GM11168 (cell line): ENCODE measurements around the gene RHBDL1.
"Not testable (repeated sequence)": the region's sequence is repeated elsewhere in the genome, so short reads cannot be mapped to it uniquely, and the experiment has no call there.

Experiments
- in situ Hi-C: fragments of 300-500 bp; cut with MboI; formaldehyde crosslinking; loops from one replicate; pipeline ENCODE4 v1.12.0; 2022; ENCODE audit warnings: low sequenced_read_pairs; ENCODE audit not compliant: unreplicated experiment

RHBDL1 gene

DNA sequence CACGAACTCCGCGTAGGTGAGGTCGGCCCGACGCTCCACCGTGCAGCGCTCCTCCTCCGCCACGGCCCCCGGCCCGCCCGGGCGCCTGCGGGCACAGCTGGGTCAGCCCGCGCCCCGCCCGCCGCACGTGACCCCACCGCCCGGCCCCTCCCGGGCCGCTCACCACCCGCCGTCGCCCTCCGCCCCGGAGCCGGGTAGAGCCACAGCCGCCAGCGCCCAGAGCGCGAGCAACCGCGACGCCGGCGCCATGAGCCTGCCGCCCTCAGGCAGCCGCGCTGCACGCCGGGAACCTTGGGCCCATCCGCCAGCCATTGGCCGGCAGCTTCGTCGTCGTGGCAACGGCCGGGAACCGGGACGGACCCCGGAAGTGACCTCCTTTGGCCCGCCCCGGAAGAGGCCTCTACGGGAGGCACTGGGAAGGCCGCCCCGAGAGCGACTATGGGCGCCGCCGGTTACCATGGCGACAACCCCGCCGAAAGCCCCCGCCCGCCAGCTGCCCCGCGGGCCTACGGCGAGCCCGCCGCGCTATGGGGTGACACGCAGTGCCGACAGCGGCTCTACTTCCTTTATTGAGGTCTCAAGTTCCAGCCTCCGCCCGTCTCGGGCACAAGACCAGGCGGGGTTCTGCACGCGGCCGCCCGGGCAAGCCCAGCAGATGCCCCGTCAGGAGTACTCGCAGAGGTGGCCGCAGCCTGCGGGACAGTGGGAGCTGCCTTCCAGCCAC lies 8.8 kb downstream of the RHBDL1 start, which contains the start of gene JMJD8:
JMJD8 (minus strand) TSS at position 264 of the 724 bp plus-strand sequence; CDS start at position 249, 15 bp downstream.
- in situ Hi-C loops: no loop called here

DNA sequence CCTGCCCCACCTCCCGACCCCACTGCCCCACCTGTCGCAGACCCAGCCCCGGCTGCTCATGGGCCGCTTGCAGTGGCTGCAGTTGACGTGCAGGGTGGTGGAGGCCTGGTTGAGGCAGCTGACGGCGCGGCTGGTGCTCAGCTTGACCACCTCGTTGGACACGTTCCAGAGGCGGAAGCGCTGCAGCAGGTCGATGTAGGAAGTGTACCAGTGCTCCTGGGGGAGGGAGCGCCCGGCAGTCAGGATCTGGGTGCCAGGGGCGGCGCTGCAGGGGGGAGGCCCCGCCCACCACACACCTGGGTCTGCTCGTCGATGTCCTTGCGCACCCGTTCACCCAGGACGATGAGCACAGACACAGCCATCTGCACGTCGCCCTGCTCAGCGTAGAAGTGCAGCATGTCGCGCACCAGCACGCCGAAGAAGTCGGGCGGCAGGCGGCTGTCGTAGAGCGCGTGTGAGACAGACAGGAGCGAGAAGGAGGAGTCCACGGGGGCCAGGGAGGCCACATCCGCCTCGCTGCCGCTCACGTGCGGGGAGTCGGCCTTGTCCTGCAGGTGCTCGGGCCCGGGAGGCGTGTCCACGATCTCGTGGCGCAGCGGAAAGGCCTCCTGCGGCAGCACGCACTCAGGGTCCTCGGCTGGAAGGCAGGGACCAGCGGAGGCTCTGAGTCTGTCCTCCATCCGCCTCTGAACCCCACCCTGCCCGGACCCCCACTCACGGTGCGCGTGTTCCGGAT lies 9.7 kb downstream of the RHBDL1 start:
- in situ Hi-C loops: no loop called here

DNA sequence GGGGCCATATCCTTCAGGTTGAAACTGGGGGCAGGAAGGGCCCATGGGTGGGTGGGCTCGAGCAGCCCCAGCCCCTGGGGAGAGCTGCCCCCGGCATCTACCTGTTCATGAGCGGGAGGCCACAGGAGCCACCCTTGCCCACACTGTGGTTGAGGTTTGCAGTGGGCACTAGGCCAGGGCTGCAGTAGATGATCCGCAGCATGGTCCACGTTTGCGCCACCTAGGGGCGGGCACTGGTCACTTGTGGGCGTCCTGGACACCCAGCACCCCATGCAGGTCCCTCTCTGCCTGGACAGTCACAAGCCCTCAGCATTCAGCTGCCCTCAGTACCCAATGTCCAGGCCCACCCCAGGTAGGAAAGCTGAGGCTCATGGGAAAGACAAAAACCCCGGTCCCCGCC lies 10.5 kb downstream of the RHBDL1 start:
- in situ Hi-C loops: no loop called here

DNA sequence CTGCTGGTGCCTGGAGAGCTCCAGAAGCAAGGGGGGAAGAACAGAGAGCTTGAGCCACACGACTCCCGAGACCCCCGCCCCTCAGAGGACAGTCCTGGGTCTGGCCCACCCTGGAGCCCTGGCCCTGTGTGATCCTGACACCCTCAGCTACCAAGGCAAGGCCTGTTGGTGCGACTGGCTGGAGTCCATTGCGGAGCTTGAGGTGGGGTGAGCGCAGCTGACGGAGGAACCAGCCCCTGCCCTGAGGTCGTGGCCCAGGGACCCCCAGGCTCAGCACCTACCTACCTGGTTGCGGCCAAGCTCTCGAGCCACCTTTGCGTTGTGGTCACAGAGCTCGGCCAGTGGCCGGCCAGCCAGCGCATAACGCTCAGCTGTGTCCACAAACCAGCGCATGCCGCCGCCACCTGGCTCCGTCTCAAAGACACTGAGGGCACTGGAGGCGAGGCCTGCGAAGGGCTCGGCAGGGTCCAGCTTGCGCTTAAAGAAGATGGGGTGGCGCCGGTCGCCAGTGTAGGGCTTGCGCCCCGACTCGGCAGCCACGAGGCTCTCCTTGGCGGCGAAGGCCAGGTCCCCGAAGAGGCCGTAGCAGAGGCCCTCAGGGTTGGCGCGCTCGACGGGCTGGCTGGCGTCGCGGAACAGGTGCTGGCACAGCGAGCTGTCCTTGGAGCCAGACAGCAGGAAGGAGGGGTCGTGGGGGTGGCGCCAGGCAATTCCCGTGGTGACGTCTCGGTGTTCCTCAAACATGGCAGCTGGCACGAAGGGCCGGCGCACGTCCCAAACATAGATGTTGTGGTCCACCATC lies 11.2 kb downstream of the RHBDL1 start:
- in situ Hi-C loops: no loop called here

- in situ Hi-C loops: no loop called here
Observed at GRCh38 chr16:687499-687898, 12.0 kb downstream of the RHBDL1 start.

DNA sequence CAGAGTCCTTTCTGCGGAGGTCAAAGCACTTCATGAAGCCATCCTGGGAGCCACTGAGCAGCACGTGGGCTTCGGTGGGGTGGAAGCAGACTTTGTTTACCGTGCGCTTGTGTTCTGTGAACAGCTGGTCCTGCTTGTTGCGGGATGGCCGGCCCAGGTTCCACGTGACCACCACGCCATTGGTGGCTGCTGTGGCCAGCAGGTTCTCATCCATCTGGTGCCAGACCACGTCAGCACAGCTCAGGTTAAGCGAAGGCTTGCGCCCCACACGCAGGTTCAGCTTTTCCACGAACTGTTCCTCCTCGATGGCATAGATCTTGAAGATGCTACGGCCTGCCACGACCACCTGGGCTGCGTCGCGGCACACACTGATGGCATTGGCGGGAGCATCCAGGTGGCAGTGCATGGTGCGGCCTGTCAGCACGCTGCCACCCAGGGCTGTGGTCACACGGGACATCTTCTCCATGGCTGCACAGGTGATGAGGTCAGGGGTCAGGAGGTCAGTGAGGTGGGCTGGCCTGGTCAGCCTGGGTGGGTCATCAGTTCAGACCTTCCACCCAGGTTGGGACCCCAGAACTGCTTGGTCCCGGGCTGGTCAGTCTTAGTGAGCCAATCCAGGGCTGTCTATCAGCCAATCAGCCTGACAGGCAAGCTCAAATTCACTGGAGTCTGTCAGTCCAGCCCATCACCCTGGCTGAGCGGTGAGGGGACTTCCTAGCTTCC lies 13.9 kb downstream of the RHBDL1 start:
- in situ Hi-C loops: no loop called here

GRCh38 chr16:691242-691641 lies 15.8 kb downstream of the RHBDL1 start:
- in situ Hi-C loops: not testable (repeated sequence)

GRCh38 chr16:692356-693108 lies 17.1 kb downstream of the RHBDL1 start:
- in situ Hi-C loops: no loop called here

- in situ Hi-C loops: no loop called here
Observed at GRCh38 chr16:693364-693763, 17.9 kb downstream of the RHBDL1 start.

DNA sequence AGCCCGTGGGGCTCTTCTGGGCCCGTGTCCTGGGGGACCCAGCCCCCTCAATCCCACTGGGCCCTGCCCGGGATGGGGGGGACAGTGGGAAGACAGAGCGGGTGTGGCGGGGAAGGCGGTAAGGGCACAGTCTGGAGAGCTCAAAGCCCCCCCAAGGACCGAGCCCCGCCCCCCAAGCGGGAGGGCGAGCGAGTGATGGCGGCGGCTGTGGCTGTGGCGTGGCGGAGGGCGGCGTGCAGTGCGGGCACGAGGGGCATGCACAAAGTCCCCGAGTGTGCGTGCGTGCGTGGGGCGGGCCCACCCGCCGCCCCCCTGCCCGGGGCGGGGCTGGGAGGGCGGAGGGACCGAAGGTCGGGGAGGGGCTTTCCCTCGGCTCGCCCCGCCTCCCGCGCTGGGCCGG lies 18.3 kb downstream of the RHBDL1 start:
- in situ Hi-C loops: no loop called here

- in situ Hi-C loops: no loop called here
Observed at GRCh38 chr16:694187-694862, 18.9 kb downstream of the RHBDL1 start.

DNA sequence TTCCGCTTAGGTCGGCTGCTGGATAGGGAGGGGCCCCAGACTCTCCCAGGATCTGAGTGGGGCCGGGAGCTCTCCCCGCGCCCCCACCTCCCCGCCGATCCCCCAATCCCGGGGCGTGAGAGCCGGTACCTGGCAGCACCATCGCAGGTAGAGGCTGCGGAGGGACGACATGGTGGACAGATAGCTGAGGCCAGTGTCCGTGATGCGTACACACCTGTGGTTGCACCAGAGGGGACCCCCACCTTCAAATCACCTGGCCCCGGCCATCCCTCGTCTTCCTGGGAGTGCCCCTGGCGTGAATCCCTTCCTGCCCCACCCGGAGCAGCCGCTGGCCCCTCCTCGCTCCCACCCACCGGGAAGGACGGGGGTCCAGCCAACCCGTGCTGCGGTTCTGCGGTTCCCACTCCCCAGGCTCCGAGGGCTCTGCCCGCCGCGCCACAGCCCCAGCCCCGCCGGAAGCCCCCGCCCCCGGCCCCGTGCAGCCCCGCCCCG lies 19.4 kb downstream of the RHBDL1 start:
- in situ Hi-C loops: no loop called here

- in situ Hi-C loops: no loop called here
Observed at GRCh38 chr16:695355-696089, 20.1 kb downstream of the RHBDL1 start.

GRCh38 chr16:698911-699671 lies 23.6 kb downstream of the RHBDL1 start:
- in situ Hi-C loops: no loop called here

- in situ Hi-C loops: no loop called here
Observed at GRCh38 chr16:700684-701584, 25.5 kb downstream of the RHBDL1 start.

DNA sequence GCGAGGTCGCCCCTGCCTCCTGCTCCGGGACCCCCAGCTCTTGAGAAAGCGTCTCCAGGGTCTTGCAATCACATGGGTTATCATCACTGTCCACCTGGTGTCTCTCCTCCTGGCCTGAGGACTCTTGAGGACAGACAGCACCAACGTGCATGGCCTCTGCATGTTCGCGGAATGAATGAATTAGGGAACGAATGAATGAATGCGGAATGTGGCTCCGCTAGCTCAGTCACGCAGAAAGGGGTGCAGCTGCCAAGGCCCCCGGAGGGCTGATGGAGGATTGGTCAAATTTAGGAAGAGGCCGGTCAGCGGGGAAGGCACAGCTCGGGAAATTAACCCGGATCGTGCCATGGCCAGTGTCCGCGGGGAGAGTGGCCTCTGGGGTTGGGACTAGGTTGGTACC lies 26.9 kb downstream of the RHBDL1 start:
- in situ Hi-C loops: no loop called here

- in situ Hi-C loops: no loop called here
Observed at GRCh38 chr16:703406-703805, 27.9 kb downstream of the RHBDL1 start.
